K562 (cell line): ENCODE measurements around the gene TNFAIP1. TPM values are rescaled to one million over a fixed set of nuclear protein-coding genes. Genes with fewer than 3 reads are reported as not detected.

Experiments used
- ATF7 ChIP-seq: fragments of 450-650 bp; IDR thresholded peaks from 2 replicates; pipeline ENCODE4 v1.7.1; 2014; ENCODE audit warnings: mild to moderate bottlenecking, moderate library complexity
- CBFB ChIP-seq: sonication (generic); formaldehyde crosslinking; IDR thresholded peaks from 2 replicates; pipeline ENCODE4 v1.4.0; 2020; ENCODE audit warnings: mild to moderate bottlenecking, missing genetic modification reagents
- CHD2 ChIP-seq: IDR thresholded peaks from 2 replicates; pipeline ENCODE4 v1.6.1; 2011; ENCODE audit warnings: low read depth, low read length
- EGR1 ChIP-seq: fragments of 450-650 bp; conservative IDR thresholded peaks from 2 replicates; pipeline ENCODE4 v1.6.1; 2017; ENCODE audit warnings: mild to moderate bottlenecking
- EP300 ChIP-seq: IDR thresholded peaks from 2 replicates; pipeline ENCODE4 v1.6.1; 2012; ENCODE audit warnings: low read length, improper control_type of control experiment
- HDAC1 ChIP-seq, 2 experiments: fragments of 450-650 bp; IDR thresholded peaks; 2 replicates each; pipeline ENCODE4 v1.6.1; 2016 to 2017; ENCODE audit warnings: inconsistent platforms in 1 of 2, mild to moderate bottlenecking in 1 of 2, moderate library complexity in 1 of 2
- NFRKB ChIP-seq: fragments of 450-650 bp; IDR thresholded peaks from 2 replicates; pipeline ENCODE4 v1.6.1; 2016; ENCODE audit warnings: low read depth
- NRF1 ChIP-seq, 2 experiments: fragments of 450-650 bp; IDR thresholded peaks in 1 of 2; conservative IDR thresholded peaks in 1 of 2; 2 replicates each; pipeline ENCODE4 v1.6.1; 2014; ENCODE audit warnings: mild to moderate bottlenecking in 2 of 2
- RBBP5 ChIP-seq: fragments of 200-600 bp; sonication (generic); IDR thresholded peaks from 2 replicates; pipeline ENCODE4 v1.6.1; 2012; ENCODE audit warnings: borderline replicate concordance, mild to moderate bottlenecking, low read length, control low read depth, inconsistent platforms; ENCODE audit not compliant: insufficient read depth, poor library complexity, severe bottlenecking
- RBM15 ChIP-seq: fragments of 200-400 bp; formaldehyde crosslinking; IDR thresholded peaks from 2 replicates; pipeline ENCODE4 v1.6.1; 2018; ENCODE audit warnings: mild to moderate bottlenecking, low read length, moderate library complexity; ENCODE audit not compliant: insufficient read depth
- RCOR1 ChIP-seq, 2 experiments: IDR thresholded peaks; 2 replicates each; pipeline ENCODE4 v1.6.1; 2012; ENCODE audit warnings: low read depth in 2 of 2, low read length in 2 of 2, borderline replicate concordance in 1 of 2, improper control_type of control experiment in 1 of 2
- SIN3A ChIP-seq, 2 experiments: fragments of 150-350 bp in 1 of 2; IDR thresholded peaks; 2 replicates each; pipeline ENCODE4 v1.6.1; 2011 to 2016; ENCODE audit warnings: borderline replicate concordance in 2 of 2, low read depth in 2 of 2, low read length in 2 of 2, mild to moderate bottlenecking in 2 of 2, moderate library complexity in 2 of 2; ENCODE audit not compliant: control insufficient read depth in 1 of 2
- SUPT5H ChIP-seq: fragments of 450-650 bp; IDR thresholded peaks from 2 replicates; pipeline ENCODE4 v1.6.1; 2016
- UBTF ChIP-seq, 2 experiments: IDR thresholded peaks; 2 replicates each; pipeline ENCODE4 v1.6.1; 2012; ENCODE audit warnings: improper control_type of control experiment in 2 of 2, low read depth in 2 of 2, low read length in 2 of 2, borderline replicate concordance in 1 of 2
- WHSC1 ChIP-seq: IDR thresholded peaks from one replicate; pipeline ENCODE4 v1.6.1; 2012; ENCODE audit warnings: low read length, control low read depth, inconsistent platforms
- ZKSCAN1 ChIP-seq: fragments of 150-350 bp; IDR thresholded peaks from 2 replicates; pipeline ENCODE4 v1.6.1; 2016; ENCODE audit warnings: low read depth, low read length
- ZNF212 ChIP-seq: fragments of 450-650 bp; formaldehyde crosslinking; IDR thresholded peaks from 2 replicates; pipeline ENCODE4 v1.4.0; 2020; ENCODE audit warnings: mild to moderate bottlenecking
- ZNF347 ChIP-seq: fragments of 450-650 bp; formaldehyde crosslinking; IDR thresholded peaks from 2 replicates; pipeline ENCODE4 v1.4.0; 2020; ENCODE audit warnings: low read depth, mild to moderate bottlenecking, moderate library complexity
- ZNF511 ChIP-seq: sonication (generic); formaldehyde crosslinking; IDR thresholded peaks from 2 replicates; pipeline ENCODE4 v1.8.0; 2022; ENCODE audit warnings: mild to moderate bottlenecking, missing genetic modification reagents
- polyA plus RNA-seq, 8 experiments: library from polyadenylated mRNA; depleted of rRNA in 4 of 8; stranded (reverse) in 5 of 8; unstranded in 3 of 8; fragments of >200 nt; fragmentation: Nextera tagmentation in 2 of 8; fragmentation: Illumina TruSeq in 1 of 8; extraction: Ambion mirVana in 2 of 8; extraction: Trizol in 1 of 8; gene quantifications; 2 replicates each; pipeline versions ENCODE4 v1.2.1 to v1.2.3, GENCODE V29; 2011 to 2014; ENCODE audit warnings: inconsistent platforms in 1 of 8, missing spikeins in 1 of 8
- total RNA-seq, 7 experiments: library from RNA; depleted of rRNA in 6 of 7; stranded (reverse); fragments of >200 nt in 6 of 7; fragmentation: Illumina TruSeq in 2 of 7; extraction: Trizol in 2 of 7; gene quantifications; 2 replicates each; pipeline versions ENCODE4 v1.2.1 to v1.2.3, GENCODE V29; 2011 to 2021; ENCODE audit warnings: low replicate concordance in 1 of 7
- TF ChIP-seq, protein P1 (sequence below): sonication (generic); formaldehyde crosslinking; IDR thresholded peaks from 2 replicates; pipeline ENCODE4 v1.8.1; 2023; ENCODE audit warnings: mild to moderate bottlenecking, missing genetic modification reagents
- TF ChIP-seq, protein P2 (sequence below), 2 experiments: fragments of 450-650 bp in 1 of 2; sonication (generic) in 1 of 2; formaldehyde crosslinking; conservative IDR thresholded peaks; 2 replicates each; pipeline versions ENCODE4 v1.4.0 to v1.8.1; 2020 to 2022; ENCODE audit warnings: mild to moderate bottlenecking in 1 of 2, missing genetic modification reagents in 1 of 2

TNFAIP1 gene
- total and polyA plus RNA-seq, 9 of the 15 experiments (the other 6 are each of a cell fraction or from before 2014, with no cell fraction given), result 2.1 to 20.1 (median 8.2) TPM

DNA sequence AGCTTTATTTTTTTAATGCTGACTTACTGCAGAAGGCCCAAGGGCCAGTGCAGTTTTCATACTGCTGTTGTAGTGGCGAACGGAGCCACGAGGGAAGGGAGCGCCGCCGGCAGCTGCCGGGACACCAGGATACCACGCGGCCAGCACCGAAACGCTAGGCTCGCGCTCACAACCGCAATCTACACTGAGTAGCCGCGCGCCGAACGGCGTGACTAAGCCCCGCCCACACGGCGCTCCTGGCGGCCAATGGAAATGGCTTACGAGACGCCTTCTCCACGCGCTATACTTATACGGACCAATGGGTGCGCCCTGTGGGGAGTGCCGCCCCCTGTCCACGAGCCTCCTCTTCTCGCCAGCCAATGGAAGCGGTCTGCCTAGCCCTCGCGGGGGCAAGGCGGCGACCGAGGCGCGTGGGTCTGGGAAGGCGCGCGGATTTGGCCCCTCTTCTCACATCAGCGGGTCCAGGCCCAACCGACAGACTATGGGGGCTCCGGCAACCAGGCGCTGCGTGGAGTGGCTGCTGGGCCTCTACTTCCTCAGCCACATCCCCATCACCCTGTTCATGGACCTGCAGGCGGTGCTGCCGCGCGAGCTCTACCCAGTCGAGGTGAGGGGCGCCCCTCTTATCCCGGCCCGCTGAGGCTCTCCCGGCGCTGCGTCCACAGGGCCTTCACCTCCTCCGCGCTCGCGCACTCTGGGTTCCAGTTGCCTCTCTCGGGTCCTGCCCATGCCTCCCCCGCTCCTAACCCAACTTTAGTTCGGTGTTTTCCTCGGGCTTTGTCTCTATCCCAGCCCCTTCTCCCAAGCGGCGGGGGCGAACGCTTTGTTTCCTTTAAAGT is 16.6 kb upstream of the TNFAIP1 start, which contains the start of gene TMEM97 (continued):
- TF ChIP-seq SIN3A (IDR thresholded peaks at IDR 0.05; ENCODE audit: borderline replicate concordance in 2 of 2, control insufficient read depth in 1 of 2, low read depth in 2 of 2, low read length in 2 of 2) (peak; percentile 52 to 89; a peak in 2 of 4 replicates), CBFB (CRISPR knock-in tag) (peak; percentile 83), UBTF (IDR thresholded peaks at IDR 0.05; ENCODE audit: borderline replicate concordance in 1 of 2, low read depth in 2 of 2, low read length in 2 of 2) (peak; percentile 58 to 84; a peak in 2 of 4 replicates), ZNF212 (CRISPR knock-in tag) (0 out of 2 replicates have a peak, but pooled peaks have one; percentile 40), ZNF347 (CRISPR knock-in tag) (no peak), ZKSCAN1 (peak; percentile 25; the same call in 1 of the 2 replicates), EP300 (no peak), ZNF511 (CRISPR knock-in tag) (peak; percentile 78; the same call in 1 of the 2 replicates), RCOR1 (IDR thresholded peaks at IDR 0.05; ENCODE audit: borderline replicate concordance in 1 of 2, low read depth in 2 of 2, low read length in 2 of 2) (no peak), NRF1 (conservative IDR thresholded peaks at IDR 0.05 in 1 of 2, IDR thresholded peaks at IDR 0.05 in 1 of 2) (peak; percentile 70 to 73), EGR1 (peak; percentile 76), RBBP5 (peak; percentile 87), SUPT5H (peak; percentile 91), WHSC1 (no peak), HDAC1 (IDR thresholded peaks at IDR 0.05) (peak in 1 of 2 experiments; percentile 78; a peak in 2 of 4 replicates), CHD2 (peak; percentile 72; the same call in 1 of the 2 replicates), ATF7 (peak; percentile 78; the same call in 1 of the 2 replicates), NFRKB (peak; percentile 18; the same call in 1 of the 2 replicates), RBM15 (no peak)
- TF ChIP-seq, protein P1, sequence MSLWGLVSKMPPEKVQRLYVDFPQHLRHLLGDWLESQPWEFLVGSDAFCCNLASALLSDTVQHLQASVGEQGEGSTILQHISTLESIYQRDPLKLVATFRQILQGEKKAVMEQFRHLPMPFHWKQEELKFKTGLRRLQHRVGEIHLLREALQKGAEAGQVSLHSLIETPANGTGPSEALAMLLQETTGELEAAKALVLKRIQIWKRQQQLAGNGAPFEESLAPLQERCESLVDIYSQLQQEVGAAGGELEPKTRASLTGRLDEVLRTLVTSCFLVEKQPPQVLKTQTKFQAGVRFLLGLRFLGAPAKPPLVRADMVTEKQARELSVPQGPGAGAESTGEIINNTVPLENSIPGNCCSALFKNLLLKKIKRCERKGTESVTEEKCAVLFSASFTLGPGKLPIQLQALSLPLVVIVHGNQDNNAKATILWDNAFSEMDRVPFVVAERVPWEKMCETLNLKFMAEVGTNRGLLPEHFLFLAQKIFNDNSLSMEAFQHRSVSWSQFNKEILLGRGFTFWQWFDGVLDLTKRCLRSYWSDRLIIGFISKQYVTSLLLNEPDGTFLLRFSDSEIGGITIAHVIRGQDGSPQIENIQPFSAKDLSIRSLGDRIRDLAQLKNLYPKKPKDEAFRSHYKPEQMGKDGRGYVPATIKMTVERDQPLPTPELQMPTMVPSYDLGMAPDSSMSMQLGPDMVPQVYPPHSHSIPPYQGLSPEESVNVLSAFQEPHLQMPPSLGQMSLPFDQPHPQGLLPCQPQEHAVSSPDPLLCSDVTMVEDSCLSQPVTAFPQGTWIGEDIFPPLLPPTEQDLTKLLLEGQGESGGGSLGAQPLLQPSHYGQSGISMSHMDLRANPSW (CRISPR knock-in tag), result peak; percentile 84; the same call in 1 of the 2 replicates
- TF ChIP-seq, protein P2, sequence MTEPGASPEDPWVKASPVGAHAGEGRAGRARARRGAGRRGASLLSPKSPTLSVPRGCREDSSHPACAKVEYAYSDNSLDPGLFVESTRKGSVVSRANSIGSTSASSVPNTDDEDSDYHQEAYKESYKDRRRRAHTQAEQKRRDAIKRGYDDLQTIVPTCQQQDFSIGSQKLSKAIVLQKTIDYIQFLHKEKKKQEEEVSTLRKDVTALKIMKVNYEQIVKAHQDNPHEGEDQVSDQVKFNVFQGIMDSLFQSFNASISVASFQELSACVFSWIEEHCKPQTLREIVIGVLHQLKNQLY (CRISPR knock-in tag; conservative IDR thresholded peaks at IDR 0.05), result 0 out of 4 replicates have a peak, but pooled peaks of 1 of the 2 experiments have one; percentile 35
